Measurements from ENCODE around the gene MLANA.
A peak's percentile ranks its signal among the peaks of the same experiment; 100 is the strongest.
"Not testable (repeated sequence)": the region's sequence is repeated elsewhere in the genome, so short reads cannot be mapped to it uniquely, and the experiment has no call there.

MLANA gene

GRCh38 chr9:5870020-5870339, 20.7 kb upstream of the MLANA start:
- no peak for DNase-seq

DNA sequence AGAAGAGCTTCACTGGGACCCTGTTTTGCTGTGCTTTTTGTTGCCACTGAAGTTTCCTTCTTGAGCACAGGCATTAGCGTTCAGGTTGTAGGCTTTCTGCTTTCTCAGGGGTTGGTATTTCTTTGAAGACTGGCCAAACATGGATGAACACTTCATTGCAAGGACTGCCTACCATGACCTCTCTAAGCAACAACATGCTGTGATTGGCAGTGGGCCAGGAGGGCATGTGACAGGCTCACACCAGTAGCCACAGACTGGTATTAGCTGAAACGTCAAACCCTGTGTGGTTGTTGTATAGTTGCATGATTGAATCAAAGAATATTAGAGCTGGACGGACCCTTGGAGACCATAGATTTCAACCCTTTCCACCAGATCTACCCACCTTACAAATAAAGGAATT, 20.0 kb upstream of the MLANA start:
- DNase-seq, result no peak

GRCh38 chr9:5871785-5872184, 18.9 kb upstream of the MLANA start:
- DNase-seq, result no peak

DNA sequence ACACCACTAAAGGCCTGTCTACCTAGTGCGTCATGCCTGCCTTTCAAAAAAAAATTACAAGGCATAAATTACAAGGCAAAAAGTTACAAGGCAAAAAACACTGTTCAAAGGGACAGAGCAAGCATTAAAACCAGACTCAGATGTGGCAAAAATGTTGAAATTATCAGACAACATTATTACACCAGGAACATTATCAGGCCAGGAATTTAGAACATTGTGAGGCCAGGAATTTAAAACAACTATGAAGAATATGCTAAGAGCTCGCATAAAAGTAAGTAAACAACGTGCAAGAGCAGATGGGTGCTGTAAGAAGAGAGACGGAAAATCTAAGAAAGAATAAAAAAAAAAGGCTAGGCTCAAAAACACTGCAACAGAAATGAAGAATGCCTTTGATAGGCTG, 18.2 kb upstream of the MLANA start:
- no peak for DNase-seq

DNA sequence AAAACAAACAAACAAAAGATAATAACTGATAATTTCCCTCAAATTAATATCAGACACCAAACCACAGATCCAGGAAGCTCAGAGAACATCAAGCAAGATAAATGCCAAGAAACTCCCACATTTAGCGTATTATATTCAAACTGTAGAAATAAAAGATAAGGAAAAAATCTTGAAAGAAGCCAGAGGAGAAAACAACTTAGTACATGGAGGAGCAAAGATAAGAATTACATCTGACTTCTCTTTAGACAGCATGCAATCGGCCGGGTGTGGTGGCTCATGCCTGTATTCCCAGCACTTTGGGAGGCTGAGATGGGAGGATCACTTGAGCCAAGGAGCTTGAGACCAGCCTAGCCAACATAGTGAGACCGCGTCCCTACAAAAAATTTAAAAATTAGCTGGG, 17.2 kb upstream of the MLANA start:
- no peak for DNase-seq

DNA sequence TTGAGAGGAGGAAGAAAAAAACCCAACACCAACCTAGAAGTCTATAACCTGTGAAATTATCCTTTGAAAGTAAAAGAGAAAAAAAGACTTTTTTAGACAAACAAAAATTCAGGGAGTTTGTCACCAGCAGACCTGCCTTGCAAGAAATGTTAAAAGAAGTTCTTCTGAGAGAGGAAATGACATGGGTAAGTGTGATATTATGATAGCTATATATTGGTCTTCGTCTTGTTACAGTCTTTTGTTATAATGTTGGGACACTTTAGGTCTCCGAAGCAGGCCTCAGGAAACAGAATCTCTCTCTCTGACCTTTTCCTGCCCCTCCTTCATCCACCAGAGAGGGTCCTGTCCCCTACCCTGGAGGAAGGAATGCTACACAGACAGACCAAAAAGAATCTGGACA, 16.6 kb upstream of the MLANA start:
- no peak for DNase-seq

DNA sequence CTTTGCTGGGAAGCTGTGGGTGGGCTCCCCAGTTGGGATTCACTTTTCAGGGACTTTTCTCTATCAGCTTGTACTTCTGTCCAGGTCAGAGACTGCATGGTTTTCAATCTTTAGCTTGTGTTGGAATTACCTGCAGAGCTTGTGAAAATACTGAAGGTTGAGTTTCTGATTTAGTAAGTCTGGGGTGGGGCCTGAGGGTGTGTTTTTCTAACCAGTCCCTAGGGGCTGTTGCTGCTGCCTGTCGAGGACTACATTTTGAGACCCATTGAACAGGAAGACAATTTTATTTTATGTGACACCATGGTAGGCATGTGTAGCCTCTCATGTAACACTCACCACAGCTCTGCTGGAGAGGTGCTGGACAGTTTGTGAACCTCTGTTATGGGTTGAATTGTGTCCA, 14.7 kb upstream of the MLANA start:
- DNase-seq, result no peak

DNA sequence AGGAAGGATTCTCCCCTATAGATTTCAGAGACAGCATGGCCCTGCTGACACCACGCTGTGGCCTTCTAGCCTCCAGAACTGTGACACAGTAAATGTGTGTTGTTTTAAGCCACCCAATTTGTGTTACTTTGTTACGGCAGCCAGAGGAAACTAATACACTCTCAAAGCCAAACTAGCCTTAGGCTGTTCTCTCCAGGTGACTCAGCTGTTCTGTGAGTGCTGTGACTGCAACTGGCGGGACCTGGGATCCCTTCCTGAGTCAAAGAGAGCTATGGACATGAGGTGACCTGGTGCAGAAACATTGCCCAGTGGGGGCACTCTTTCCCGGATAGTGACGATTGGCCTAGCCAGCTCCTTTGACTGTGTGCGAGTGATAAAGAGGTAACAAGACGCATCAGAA, 14.0 kb upstream of the MLANA start:
- no peak for DNase-seq

DNA sequence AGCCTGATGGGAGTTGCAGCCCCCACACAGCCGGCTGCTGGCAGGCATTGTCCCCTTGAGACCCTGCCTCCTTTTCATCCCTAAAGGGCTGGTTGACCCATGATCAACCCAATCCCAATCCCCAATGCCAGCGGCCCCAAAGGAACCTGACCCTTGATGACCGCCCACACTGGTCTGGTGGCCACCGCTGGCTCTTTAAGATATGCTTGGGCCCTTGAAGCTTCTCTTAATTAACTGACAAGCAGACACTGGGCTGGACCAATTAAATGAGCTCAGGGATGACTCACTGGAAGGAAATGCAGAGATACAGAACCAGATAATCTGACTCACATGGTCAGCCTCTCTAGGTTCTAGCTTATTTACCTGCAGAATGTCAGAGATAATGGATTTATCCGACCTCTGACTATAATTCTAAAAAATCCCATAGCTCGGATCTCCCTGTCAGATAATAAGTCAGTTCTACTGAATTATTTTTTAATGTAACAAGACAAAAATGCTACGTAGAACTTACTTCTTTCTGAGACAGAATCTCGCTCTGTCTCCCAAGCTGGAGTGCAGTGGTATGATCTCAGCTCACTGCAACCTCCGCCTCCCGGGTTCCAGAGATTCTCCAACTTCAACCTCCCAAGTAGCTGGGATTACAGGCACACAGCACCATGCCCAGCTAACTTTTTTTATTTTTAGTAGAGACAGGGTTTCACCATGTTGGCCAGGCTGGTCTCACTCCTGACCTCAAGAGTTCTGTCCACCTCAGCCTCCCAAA, 11.1 kb upstream of the MLANA start:
- no peak for DNase-seq

- not testable (repeated sequence) for DNase-seq
Observed at GRCh38 chr9:5882244-5883012, 8.3 kb upstream of the MLANA start.

DNA sequence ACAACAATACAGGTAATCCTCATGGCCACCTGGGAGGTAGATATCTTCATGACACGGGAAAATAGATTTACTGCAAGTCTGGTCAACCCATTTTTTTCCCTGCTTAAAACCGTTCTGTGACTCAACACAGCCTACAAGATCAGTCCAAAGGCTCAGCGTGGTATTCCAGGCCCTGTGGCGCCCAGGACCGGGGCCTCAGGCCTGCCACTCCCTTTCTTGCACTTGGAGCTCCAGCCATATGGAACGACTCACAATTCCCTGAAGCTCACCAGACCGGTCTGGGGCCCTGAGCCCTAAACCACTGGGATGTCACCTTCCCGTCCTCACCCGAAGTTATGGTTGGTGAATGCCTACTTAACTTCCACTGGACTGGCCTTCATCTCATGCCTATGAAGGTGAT, 6.5 kb upstream of the MLANA start:
- DNase-seq, result no peak

- DNase-seq, result peak; percentile 58 to 76 (median 63)
Observed at GRCh38 chr9:5886114-5886939, 4.4 kb upstream of the MLANA start.

DNA sequence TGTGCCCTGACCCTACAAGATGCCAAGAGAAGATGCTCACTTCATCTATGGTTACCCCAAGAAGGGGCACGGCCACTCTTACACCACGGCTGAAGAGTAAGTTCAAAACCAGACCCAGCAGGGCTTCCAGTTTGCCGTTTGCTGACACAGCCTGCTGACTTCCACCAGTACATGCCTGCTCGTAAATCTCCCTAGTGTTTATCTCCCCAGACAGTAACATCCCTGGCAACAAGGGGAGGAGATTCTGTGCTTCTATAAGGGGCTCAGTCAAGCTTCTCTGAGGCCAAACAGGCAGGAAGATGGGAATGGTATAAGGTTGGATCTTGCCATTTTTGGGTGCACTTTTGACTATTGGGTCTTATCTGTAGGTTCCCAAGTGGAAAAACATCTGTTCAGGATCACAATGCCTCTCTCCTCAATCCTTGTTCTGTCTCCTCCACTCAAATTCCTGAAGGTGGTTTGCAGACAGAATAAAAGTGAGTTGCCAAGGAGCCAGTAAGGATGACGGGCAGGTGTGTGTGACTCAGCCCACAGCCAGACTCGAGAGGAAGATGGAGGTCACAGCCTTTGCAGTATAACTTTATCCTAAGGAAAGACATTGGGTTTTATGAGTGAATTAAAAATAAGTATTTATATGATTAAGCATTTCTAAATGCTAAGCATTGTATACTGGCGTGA, 1.9 kb downstream of the MLANA start:
- DNase-seq, result no peak

GRCh38 chr9:5893134-5893505, 2.4 kb downstream of the MLANA start:
- no peak for DNase-seq

DNA sequence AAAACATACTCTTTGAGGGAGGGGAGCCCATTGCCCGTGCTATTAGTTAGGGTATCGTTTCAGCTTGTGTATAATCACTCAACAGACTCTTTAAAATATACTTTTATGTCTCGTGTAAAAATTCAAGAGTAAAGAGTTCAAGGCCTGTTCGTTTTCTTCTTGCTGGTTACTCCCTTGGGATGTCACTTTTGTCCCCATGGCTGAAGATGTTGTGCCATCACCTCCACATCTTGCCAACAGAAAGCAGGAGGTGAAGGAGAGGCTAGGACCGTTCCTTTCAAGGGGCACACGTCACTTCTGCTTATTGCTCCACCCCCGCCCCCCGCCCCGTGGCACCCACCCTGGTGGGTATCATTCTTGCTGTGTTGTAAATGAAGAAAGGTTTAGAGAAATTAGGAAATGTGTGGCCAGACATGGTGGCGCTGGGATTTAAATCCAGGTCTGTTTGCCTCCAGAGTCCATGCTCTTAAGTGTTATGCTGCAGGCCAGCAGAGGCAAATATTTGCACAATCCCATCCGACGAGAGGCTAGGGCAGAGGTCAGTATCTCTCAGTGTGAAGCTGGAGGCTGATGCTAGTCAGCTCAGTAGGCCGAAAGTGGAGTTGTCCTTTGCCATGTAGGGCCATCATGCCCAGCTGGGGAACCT, 3.0 kb downstream of the MLANA start:
- no peak for DNase-seq

DNA sequence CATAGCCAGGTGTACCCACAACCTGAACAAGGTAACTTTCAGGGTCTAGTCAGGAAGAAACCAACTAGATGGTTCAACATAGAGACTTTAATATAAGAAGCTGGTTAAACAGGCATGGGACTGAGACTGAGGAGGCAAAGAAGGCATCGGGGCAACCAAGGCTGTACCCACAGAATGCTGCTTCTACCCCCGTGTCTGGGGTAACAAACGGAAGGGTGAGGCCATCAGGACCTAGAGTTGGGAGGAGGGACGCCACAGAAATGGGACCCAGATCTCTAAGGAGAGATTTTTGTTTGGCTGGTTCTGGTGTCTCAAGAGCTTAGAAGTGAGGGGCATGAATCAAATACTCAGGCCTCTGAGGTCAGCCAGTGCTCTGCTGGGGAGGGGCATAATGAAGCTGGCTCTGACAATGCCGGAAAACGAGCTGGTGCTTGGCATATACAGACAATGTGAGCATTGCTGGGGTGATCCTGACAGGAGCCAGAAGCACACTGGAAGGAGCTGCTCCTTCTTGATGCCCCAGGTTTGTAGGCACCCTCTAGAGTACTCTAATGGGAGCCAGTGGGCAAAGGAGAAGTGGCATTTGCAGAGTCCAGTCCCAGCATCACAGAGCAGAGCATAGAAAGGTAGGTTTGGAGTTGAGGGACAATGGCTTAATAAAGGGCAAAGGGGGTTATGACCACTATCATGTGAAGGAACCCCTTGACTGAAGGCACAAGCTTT, 3.7 kb downstream of the MLANA start:
- no peak for DNase-seq

DNA sequence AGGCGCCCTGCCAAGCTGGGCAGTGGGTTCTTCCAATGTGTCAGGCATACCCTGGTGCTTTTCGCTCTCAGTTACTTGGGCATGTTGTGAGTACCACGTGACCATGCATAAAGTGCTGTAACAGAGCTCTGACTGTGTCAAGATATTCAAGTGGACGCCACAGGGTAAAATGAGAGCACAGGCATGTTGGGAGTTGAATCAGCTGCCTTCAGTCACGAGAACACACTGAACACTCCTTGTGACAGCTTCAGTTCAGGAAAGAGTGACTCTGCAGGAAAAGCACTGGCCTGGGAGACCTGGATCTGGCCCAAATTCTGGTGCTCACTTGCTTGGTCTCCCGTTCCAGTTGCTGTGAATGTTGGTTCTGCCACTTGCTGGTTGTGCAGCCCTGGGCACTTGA, 5.1 kb downstream of the MLANA start:
- DNase-seq, result no peak

DNA sequence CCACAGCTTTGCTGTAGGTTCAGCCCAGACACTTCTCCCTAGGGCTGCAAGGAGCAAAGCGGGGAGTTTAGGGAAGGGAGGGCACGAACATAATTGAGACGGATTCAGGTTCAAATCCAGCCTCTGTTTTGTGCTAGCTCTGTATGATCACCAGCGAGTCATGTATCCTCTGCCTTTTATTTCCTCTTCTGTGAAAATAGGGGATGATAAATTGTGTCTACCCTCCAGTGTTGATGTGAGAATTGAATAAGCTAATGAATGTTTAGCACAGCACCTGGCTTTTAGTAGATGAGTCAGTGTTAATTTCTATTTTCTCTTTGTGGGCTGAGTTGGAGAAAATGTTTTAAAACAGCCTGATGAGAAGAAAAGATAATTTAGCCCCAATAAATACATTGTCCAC, 6.2 kb downstream of the MLANA start:
- DNase-seq, result no peak

DNA sequence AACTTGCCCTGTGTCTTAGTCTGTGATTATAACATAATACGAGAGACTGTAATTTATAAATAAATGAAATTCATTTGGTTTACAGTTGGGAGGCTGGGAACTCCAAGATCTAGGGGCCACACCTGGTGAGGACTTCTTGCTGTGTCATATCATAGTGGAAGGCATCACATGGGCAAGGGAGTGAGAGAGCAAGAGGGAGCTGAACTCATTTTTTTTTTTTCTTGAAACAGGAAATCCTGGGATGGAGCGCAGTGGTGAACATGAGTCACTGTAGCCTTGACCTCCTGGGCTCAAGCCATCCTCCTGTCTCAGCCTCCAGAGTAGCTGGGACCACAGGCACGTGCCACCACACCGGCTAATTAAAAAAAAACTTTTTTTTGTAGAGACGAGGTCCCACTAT, 7.2 kb downstream of the MLANA start:
- no peak for DNase-seq

DNA sequence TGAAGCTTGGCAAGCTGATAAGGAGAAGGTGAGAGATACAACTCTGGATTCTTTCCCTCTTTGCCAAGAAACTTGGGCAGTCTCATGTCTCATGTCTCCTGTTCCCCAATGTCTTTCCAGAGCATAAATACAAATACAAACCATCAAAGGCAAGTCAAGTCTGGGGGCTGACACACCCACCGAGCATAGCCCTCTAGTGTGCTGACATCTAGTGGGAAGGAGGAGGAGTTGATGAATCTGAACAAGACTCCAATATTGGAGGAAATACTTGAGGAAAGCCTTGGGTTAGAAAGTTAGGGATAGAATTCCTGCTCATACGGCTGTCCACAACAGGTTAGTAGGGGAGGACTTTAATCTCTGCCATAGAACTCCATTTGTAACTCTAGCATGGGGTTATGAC, 8.6 kb downstream of the MLANA start:
- no peak for DNase-seq

GRCh38 chr9:5900622-5901021, 9.9 kb downstream of the MLANA start:
- DNase-seq, result no peak

DNA sequence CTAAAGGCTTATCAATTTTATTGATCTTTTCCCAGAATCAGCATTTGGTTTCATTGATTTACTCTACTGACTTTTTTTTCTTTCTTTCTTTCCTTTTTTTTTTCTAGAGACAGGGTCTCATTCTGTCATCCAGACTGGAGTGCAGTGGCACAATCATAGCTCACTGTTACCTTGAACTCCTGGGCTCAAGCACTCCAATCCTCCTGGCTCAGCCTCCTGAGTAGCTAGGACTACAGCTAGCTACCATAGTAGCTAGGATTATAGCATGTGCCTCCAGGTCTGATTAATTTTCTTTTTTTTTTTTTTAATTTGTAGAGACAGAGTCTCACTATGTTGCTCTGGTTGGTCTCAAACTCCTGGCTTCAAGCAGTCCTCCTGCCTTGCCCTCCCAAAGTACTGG, 11.7 kb downstream of the MLANA start:
- DNase-seq, result no peak

Data from activated CD4-positive, CD25-positive, alpha-beta regulatory T cell (primary cell).